Lower lobe of right lung (tissue), 2 donors: Measurements from ENCODE around the gene ITPK1. TPM values are rescaled to one million over a fixed set of nuclear protein-coding genes. Genes with fewer than 3 reads are reported as not detected.

ENCODE experiments used
- ATAC-seq, 2 donors: fragments of 200-7000 bp; cut with Tn5 transposase; one replicate each; pipeline ENCODE4 v1.9.1; 2020 to 2022; ENCODE audit warnings: mild to moderate bottlenecking in 2 of 2, moderate library complexity in 2 of 2
- DNase-seq: peaks from one replicate; pipeline ENCODE4 v3.0.0-alpha.2; 2020
- H3K27ac ChIP-seq: fragments of 200-600 bp; one replicate; pipeline ENCODE4 v1.8.0; 2022
- H3K27me3 ChIP-seq: fragments of 200-600 bp; one replicate; pipeline ENCODE4 v1.8.0; 2022; ENCODE audit warnings: low read depth
- H3K36me3 ChIP-seq: fragments of 200-600 bp; one replicate; pipeline ENCODE4 v1.8.0; 2022; ENCODE audit warnings: mild to moderate bottlenecking
- H3K4me1 ChIP-seq: fragments of 200-600 bp; one replicate; pipeline ENCODE4 v1.8.0; 2022
- H3K4me3 ChIP-seq: fragments of 200-600 bp; one replicate; pipeline ENCODE4 v1.8.0; 2022; ENCODE audit warnings: mild to moderate bottlenecking
- H3K9me3 ChIP-seq: fragments of 200-600 bp; one replicate; pipeline ENCODE4 v1.8.0; 2022
- CTCF ChIP-seq: fragments of 200-600 bp; IDR thresholded peaks from one replicate; pipeline ENCODE4 v1.8.0; 2022; ENCODE audit warnings: antibody characterized with exemption, mild to moderate bottlenecking
- intact Hi-C: fragments of 100-400 bp; cut with DNase I; formaldehyde crosslinking; loops from one replicate; pipeline ENCODE4 v1.11.0; 2022
- total RNA-seq: library from RNA; stranded (reverse); fragmentation: NEBNext Ultra II Directional; extraction: Animal tissue kit (Norgen Biotek cat#: 25700); gene quantifications from one replicate; pipeline ENCODE4 v1.2.1, GENCODE V29; 2021
- donor health status: DM: no; HTN: yes; CAD: no; lungs with severe emphysema.

Gene ITPK1
- total RNA-seq, 1 donor from 2014 or later, result 129 TPM

GRCh38 chr14:93104961-93105360 lies 10.8 kb downstream of the ITPK1 start:
- DNase-seq, result no peak
- intact Hi-C loops, result no loop called here
- H3K27me3 ChIP-seq, result no peaks in the 10 kb centered on the region
- no peaks in the 10 kb centered on the region for H3K9me3 ChIP-seq
- peaks cover 3% of the 10 kb centered on the region for H3K36me3 ChIP-seq
- TF ChIP-seq CTCF, result no peak
- peaks cover 59% of the 10 kb centered on the region for H3K4me1 ChIP-seq
- H3K4me3 ChIP-seq, result no peak overlapping the region
- peak overlapping the region; percentile 49 for H3K27ac ChIP-seq
- peak in 1 of 2 donors; percentile 5 for ATAC-seq

GRCh38 chr14:93103392-93104080 lies 12.2 kb downstream of the ITPK1 start:
- H3K36me3 ChIP-seq, result no peaks in the 10 kb centered on the region
- peak overlapping the region; percentile 29 for H3K4me3 ChIP-seq
- intact Hi-C loops, result no loop called here
- peaks cover 58% of the 10 kb centered on the region for H3K4me1 ChIP-seq
- peak overlapping the region; percentile 73 for H3K27ac ChIP-seq
- no peaks in the 10 kb centered on the region for H3K27me3 ChIP-seq
- DNase-seq (peak; percentile 81), ATAC-seq (peak; percentile 83 to 85)
- no peaks in the 10 kb centered on the region for H3K9me3 ChIP-seq
- TF ChIP-seq CTCF, result no peak

- peaks cover 44% of the 10 kb centered on the region for H3K4me1 ChIP-seq
- no peaks in the 10 kb centered on the region for H3K9me3 ChIP-seq
- H3K4me3 ChIP-seq, result no peak overlapping the region
- intact Hi-C loops, result no loop called here
- H3K36me3 ChIP-seq, result no peaks in the 10 kb centered on the region
- no peak overlapping the region for H3K27ac ChIP-seq
- H3K27me3 ChIP-seq, result no peaks in the 10 kb centered on the region
- DNase-seq, result no peak
- TF ChIP-seq CTCF, result no peak
- ATAC-seq, result no peak
These were observed 13.6 kb downstream of the ITPK1 start for GRCh38 chr14:93102141-93102540.

- H3K4me1 ChIP-seq, result peaks cover 34% of the 10 kb centered on the region
- intact Hi-C loops, result no loop called here
- H3K9me3 ChIP-seq, result no peaks in the 10 kb centered on the region
- no peak for DNase-seq
- no peak overlapping the region for H3K27ac ChIP-seq
- no peak overlapping the region for H3K4me3 ChIP-seq
- no peak for ATAC-seq
- no peaks in the 10 kb centered on the region for H3K36me3 ChIP-seq
- no peaks in the 10 kb centered on the region for H3K27me3 ChIP-seq
- no peak for TF ChIP-seq CTCF
These were observed 14.5 kb downstream of the ITPK1 start for GRCh38 chr14:93101181-93101580.

GRCh38 chr14:93100570-93100969 lies 15.2 kb downstream of the ITPK1 start:
- no peaks in the 10 kb centered on the region for H3K27me3 ChIP-seq
- H3K4me3 ChIP-seq, result no peak overlapping the region
- no peaks in the 10 kb centered on the region for H3K36me3 ChIP-seq
- DNase-seq, result no peak
- H3K4me1 ChIP-seq, result peaks cover 30% of the 10 kb centered on the region
- intact Hi-C loops, result no loop called here
- no peak overlapping the region for H3K27ac ChIP-seq
- TF ChIP-seq CTCF, result no peak
- no peak for ATAC-seq
- no peaks in the 10 kb centered on the region for H3K9me3 ChIP-seq
